GM11168 (cell line): ENCODE results near the gene LIPC.

ENCODE experiments used
- in situ Hi-C: fragments of 300-500 bp; cut with MboI; formaldehyde crosslinking; loops from one replicate; pipeline ENCODE4 v1.12.0; 2022; ENCODE audit warnings: low sequenced_read_pairs; ENCODE audit not compliant: unreplicated experiment

The LIPC gene

GRCh38 chr15:58509556-58509955 is 77.8 kb downstream of the LIPC start:
- in situ Hi-C loops = no loop called here

- in situ Hi-C loops = no loop called here
Observed at GRCh38 chr15:58510715-58511598, 79.2 kb downstream of the LIPC start.

- in situ Hi-C loops = no loop called here
Observed at GRCh38 chr15:58511599-58511987, 79.8 kb downstream of the LIPC start.

- in situ Hi-C loops = no loop called here
Observed at GRCh38 chr15:58512522-58512921, 80.7 kb downstream of the LIPC start.

- in situ Hi-C loops = no loop called here
Observed at GRCh38 chr15:58513008-58513407, 81.2 kb downstream of the LIPC start.

- in situ Hi-C loops = no loop called here
Observed at GRCh38 chr15:58513726-58514336, 82.0 kb downstream of the LIPC start.

DNA sequence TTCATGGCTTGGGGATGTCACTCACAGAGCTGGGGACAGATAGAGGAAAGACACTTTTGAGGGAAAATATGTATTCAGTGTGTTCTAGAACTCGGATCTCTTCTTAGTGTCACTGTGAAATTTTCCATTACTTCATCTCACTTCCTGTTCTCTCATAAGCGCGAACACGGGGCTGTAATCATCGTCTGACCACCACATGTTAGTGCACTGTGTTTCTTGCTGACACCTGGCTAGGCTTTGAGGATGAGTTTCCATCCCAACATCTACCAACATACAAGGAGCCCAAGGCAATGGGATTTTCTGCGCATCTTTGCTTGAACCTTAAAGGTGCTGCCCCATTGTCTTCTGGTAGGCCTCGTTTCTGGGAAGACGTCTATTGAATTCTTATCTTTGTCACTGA is 84.0 kb downstream of the LIPC start:
- in situ Hi-C loops = no loop called here

DNA sequence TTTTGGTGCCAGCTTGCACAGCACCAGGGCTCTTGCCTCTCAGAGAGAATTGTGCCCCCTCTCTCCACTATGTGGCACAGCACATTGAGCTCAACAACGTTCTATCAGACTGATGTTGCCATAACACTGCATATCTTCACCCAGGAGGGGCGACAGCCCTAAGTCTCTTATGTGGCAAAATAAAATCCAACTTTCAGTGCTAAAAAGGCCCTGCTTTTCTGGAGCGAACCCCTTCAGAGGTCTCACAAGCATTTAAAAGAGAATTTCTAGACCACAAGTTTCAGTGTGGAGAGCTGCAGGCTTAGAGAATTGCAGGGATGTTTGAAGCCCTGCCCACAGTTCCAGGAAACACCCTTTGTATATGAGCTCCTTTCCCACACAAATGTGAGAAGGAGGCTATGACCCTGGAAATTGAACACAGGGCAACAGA is 85.5 kb downstream of the LIPC start:
- in situ Hi-C loops = no loop called here

DNA sequence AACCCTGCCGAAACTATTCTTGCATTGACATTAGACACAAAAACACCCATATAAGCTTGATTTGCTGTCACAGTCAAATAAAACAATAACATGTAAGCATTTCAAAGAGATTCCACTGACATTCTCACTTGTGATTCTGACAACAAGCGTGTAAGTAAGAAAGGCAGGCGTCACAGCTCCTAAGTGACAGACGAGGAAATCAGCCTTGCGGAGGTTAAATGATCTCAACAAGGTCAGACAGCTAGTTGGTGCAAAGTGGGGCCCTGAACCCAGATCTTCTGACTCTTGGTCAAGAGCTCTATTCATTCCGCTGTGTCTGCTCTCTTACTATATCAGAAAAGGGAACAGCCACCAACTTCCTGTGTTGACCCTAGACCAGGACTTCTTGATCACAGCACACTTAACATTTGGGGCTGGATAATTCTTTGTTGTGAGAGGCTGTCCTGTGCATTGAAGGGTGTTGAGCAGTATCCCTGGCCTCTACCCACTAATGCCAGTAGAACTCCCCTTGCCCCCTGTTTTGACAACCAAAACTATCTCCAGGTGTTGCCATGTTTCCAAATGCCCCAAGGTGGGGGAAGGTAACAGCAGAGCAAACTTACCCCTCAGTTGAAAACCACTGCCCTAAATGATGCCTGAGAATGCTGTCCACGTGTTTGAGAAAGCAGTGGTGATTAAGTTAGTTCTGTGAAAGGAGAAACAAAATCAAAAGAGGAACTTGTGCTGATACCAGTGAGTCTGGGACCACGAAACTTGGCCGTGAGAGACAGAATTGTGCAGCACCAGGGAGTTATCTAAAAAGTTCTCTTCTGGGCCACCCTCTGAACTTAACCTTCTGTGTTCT is 86.1 kb downstream of the LIPC start:
- in situ Hi-C loops = no loop called here

DNA sequence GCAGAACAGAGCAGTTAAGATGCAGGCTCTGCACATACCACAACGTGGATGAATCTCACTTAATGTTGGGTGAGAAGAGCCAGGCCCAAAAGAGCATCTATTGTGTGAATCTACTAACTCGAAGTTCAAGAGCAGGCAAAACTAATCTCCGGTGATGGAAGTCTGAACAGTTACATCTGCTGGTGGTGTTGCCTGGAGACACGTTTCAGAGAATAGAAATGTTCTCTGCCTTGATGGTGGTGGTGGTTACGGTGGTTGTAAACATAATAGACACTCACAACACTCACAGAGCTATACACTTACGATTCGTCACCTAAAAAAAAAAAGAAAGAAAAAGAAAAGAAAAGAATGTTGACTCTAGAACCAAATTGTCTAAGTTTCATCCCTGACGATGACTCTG is 86.8 kb downstream of the LIPC start:
- in situ Hi-C loops = no loop called here

- in situ Hi-C loops = no loop called here
Observed at GRCh38 chr15:58519516-58519915, 87.7 kb downstream of the LIPC start.

- in situ Hi-C loops = no loop called here
Observed at GRCh38 chr15:58520464-58520863, 88.7 kb downstream of the LIPC start.

DNA sequence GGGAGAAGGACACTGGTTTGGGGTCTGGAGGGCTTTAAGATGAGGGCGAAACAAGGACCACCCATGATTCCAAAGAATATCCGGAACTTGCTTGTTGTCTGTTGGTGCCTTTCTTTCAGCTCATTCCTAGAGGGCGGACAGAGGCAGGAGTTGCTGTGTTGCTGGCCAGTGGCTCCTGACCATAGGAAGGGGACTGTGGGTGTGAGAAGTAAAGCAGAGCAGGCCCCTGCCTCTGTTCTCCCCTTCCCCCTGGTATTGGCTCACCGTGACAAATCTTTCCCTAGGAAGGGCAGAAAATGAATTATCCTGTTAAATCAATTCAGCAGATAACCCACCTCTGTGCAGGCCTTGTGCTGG is 89.1 kb downstream of the LIPC start:
- in situ Hi-C loops = no loop called here

- in situ Hi-C loops = no loop called here
Observed at GRCh38 chr15:58521293-58521991, 89.7 kb downstream of the LIPC start.

GRCh38 chr15:58522391-58522790 is 90.6 kb downstream of the LIPC start:
- in situ Hi-C loops = no loop called here

DNA sequence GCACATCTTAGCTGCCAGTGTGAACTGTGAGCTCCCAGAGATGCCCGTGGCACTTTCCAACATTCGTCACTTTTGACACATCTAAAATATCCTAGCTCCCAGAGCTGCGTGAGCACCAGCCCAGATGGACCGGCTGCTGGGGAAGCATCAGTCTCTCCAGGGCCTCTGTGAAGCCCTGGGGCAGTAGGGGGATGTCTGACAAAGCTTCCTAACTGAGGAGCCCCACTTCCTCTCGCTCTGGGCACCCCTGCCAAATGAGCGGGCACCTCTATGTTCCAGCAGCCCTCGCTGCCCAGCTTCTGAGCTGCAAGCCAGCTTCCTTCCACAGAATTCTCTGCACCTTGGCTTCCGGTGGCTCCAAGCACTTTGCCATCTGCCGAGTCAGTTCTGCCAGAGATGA is 91.1 kb downstream of the LIPC start:
- in situ Hi-C loops = no loop called here

DNA sequence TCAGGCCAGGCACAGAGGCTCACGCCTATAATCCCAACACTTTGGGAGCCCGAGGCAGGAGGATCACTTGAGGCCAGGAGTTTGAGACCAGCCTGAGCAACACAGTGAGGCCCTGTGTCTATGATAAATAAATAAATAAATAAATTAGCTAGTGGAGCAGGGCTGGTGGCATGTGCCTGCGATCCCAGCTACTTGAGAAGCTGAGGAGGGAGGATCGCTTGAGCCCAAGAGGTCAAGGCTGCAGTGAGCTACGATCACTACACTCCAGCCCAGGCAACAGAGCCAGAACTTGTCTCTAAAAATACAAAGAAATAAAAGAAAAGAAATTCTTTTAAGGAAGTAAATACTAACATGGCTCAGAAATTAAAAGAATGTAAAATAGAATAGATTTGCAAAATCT is 91.8 kb downstream of the LIPC start:
- in situ Hi-C loops = no loop called here

- in situ Hi-C loops = no loop called here
Observed at GRCh38 chr15:58524247-58524646, 92.5 kb downstream of the LIPC start.

- in situ Hi-C loops = no loop called here
Observed at GRCh38 chr15:58525991-58526421, 94.2 kb downstream of the LIPC start.

DNA sequence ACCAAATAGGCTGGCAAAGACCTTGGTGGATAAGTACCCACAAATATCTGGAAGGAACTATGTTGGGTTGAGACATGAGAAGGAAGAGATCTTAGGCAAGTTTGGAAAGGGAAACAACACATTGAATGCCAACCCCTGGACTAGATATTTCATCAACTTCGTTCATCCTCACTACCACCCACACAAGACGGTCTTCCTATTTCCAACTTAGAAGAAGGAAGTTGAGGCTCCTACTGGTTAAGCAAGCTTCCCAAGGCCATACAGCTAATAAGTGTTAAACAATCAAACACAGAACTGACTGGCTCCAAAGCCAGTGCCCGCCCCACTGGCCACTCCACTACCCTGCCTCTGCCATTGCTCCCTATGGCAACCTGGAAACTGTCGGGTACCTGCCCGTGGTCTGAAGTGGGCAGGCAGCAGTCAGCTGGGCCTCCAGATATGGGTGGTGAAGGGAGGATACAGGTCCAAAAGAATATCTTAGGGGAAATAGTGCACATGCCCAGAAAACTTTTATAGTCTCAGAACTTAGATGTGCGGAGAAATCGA is 94.9 kb downstream of the LIPC start:
- in situ Hi-C loops = no loop called here
